ENCODE measurements around the gene ZC3H4. TPM values are rescaled to one million over a fixed set of nuclear protein-coding genes. Genes with fewer than 3 reads are reported as not detected.

ZC3H4 gene
- 25.0 TPM for polyA plus RNA-seq (2013, experiment 1 of 2; ENCODE audit: insufficient read length)
- polyA plus RNA-seq (2013, experiment 2 of 2; ENCODE audit: insufficient read length), result 25.6 TPM

DNA sequence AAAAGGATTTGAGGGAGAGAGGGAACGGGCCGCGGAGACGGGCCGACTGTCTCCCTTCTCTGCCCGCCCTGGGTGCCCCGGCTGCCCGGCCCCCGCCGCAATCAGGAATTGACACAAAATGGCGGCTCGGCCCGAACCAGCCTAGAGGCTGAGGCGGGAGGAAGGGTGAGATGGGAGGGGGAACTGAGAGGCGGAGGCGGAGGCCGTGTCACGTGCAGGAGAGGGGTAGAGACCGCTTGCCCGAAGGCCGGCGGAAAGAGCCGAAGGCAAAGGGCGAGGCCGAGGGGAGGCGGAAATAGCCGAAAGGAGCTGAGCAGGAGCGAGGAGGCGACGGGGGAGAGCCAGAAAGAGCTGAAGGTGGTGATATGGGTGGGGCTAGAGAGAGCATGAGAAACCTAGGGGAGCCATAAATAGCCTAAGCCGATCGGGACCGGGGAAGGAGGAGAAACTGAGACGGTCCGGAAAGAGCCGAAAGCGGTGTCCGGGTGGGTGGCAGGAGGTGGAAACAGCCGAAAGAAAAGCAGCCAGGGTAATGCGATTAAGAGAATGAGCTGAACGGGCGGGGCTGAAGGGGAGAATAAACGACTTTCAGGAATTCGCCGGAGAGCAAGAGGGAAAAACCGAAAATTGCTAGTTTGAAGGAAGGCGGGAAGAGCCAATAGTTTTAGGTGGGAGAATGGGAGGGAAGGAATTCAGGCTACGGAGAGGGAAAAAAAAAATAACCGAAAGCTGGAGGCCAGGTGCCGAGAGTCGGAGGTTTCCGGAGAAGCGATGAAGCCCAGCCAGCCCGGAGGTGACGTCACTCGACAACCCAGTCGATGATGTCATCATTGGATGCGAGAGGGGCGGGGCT, at the start of gene ZC3H4:
Gene ZC3H4, minus strand, starts transcription at position 780 of the 853 bp plus-strand sequence. CDS start 1,192 bp downstream, outside the sequence.
- DNase-seq, result peak; percentile 100

DNA sequence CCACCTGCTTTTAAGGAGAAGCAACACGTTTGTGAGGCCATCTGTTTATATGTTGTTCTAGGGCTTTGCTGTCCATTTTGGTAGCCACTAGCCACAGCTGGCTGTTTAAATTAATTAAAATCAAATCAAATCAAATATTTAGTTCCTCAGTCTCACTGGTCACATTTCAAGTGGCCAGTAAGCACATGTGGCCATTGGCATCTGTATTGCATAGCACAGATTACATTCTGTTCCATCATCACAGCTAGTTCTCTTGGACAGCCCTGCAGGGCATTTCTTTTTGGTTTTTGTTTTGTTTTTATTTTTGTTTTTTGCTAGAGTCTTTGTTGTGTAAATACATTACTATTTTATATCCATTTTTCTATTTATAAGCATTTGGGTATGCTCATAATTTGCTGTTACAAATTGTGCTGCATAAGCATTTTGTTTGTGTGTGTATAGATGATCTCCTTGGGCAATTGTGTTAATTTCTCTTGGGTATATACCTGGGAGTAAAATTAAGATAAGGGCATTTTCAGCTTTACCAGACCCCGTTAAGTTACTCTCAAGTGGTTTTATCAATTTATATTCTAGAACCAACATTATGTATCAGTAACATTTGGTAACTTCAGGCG, 48.4 kb upstream of the ZC3H4 start:
- no peak for DNase-seq

DNA sequence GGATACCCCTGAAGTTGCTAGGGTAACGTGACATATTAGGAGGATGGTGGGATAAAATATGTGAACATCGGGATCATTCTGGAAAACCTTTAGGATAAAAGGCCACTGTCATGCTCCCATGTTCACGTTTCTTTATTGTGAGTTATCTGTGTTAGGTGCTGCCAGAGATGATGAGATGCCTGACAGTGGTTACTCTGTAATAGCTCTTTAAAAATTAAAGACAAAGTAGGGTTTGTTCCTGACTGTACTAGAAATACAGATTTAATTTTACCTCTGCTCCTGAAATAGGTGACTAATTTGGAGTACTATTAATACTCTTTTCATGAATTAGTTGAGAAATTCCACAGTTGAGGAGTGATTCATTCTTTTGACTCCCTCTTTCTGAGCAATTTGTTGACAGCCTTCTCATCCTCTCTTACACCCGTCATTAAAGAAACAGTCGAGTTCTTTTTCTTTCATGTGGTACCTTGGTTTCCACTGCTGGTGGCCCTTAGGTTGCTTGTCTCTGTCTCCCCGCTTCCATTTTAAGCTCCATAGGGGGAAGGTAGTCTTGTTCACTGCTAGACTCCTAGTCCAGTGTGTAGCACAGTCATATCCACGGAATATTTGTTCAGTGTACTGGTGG, 45.4 kb upstream of the ZC3H4 start:
- peak; percentile 55 for DNase-seq

DNA sequence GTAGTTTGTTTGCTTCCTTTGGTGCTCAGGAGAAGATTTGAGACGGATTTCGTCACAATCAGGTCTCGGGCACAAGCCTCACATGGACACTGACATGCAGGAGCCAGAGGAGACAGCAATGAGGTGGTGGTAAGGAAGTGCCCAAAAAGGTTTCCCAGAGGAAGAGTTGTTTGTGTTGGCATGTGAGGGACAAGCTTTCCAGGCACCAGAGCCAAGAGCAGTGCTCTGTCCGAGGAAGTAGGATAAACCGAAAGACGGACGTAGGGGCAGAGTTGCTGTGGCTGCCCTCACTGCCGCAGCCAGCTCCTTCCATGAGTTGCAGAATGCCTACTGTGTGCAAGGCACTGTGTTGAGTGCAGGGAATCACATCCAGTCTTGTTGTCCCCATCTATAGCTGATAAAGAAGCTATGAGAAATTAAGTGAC, 44.8 kb upstream of the ZC3H4 start:
- no peak for DNase-seq

DNA sequence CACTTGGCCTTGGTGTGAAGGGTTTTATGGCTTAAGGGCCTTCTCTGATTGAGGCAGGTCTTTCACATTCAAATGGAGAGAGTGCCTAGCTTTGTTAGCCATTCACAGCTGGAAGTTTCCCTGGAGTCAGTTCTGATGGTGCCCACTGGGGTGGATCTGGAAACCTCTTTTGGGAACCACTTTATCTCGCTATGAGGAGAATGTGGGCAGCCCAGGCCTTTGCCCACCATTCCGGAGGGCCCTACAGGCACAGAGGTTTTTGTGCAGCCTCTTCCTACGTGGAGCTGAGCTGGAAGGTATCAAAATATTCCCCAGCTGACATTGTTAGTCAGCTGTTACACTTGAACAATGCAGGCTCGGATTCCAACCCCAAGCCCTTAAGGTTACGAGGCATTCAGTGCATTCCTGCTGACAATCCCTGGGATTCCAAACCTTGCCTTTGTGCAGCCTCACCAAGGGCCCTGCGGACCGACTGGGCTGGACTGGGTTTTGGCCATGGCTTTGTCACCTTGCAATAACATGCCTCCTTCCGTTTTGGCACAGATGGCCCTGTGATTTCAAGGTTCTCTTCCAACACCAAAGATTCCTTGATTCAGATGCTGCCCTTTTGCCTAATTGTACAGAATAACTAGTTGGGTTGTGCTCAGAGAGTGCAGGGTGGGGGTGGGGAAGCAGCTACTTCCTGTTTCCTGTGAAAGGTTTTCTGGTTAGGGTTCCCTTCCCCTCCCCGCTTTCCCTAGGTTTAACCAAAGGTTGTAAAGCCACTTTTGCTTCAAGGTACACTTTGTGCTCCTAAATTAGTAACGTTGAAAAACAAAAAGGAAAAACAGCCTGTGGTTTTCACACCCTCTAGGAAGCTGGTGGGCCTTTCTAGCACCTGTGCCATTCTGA, 44.1 kb upstream of the ZC3H4 start:
- DNase-seq, result peak; percentile 67

DNA sequence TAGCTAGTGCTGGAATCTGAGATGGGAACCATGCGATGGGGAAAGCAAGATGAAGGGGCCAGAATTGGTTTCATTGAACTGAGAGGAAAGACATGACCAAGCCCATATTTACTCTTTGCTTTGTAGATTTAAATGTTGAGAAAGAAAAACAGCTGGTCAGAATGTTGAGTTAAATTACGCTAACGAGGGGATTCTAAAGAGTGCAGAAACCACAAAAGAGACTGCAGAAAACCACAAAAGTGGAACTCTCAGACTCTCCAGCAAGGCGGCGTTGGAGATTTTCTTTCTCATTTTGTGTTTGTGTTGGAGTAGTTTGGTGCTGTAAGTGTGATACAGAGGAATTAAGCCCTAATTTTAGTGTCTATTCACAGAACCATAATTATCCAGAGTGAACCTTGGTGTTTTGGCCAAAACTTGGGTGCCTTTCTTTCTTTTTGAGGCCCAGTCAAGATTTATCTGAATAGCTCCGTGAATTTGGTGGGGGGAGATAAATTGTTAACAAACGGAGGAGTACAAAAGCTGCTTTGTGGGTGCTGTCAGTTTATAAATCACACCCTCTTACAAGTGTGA, 43.4 kb upstream of the ZC3H4 start:
- DNase-seq, result peak; percentile 33

DNA sequence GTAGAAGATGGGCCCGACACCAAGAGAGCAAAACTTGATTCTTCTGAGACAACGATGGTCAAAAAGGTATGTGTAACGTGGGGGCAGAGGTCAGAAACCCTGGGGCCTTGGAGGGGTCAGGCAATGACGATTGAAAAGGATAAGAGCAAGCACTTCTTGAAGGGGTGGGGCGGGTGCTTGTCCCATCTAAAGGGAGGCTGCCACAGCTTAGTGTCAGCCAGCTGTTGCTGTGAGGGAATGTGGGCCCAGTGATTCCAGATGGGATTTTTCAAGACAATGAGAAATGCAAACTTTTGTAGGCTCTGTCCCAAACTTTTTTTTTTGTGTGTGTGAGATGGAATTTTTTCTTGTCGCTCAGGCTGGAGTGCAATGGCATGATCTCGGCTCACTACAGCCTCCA, 41.6 kb upstream of the ZC3H4 start:
- DNase-seq, result peak; percentile 31

DNA sequence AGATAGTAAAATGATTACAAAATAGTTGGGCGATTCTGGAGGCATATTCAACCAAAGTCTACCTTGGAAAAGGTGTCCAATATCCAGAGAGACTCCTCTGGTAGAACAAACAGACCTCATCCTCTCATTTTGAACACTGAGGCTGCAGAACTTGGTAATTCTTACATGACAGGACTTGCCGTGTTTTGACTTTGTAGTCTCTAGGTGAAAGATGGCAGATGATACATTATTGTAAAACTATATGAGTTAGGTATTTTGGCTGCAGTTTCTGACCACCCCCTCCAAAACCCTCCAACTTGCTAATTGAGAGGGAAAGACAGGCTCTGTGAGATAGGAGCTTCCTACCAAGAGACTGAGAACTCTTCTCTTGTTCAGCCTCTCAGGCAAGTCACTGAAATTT, 39.7 kb upstream of the ZC3H4 start:
- DNase-seq, result no peak

DNA sequence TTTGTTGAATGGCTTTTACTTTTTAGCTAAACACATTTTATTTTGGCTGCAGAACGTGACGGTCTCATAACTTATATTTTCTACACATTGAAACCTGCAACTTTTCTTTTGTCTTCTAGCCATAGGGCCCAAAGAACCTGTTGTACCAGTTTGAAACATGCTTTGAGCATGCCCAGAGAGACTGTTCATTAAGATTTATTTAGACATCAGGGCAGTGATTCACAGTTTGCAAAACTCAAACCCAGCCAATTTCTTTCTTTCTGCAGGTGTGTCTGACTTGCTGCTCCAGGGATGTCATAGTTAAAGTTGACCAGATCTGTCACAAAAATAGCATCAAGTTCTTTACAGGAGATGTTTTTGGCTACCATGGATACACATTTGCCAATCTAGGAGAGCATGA, 39.1 kb upstream of the ZC3H4 start:
- no peak for DNase-seq

DNA sequence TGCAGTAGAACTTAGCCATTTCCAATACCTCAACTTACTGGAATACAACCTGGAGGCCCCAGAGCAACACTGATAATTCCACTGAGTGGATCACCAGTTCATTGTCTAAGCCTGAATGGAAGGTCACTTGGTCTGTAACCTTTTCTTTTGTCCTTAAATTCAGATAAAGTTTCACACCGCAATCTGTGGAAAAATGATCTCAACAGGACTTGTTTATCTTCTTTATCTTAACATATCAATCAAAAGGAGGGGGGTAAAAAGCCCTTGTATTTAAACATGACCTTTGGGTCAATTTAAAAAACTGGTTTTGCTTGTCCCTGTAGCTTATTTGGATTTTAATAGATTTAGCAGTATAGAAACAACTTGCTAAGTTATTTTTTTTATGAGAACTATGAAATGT, 38.6 kb upstream of the ZC3H4 start:
- no peak for DNase-seq

DNA sequence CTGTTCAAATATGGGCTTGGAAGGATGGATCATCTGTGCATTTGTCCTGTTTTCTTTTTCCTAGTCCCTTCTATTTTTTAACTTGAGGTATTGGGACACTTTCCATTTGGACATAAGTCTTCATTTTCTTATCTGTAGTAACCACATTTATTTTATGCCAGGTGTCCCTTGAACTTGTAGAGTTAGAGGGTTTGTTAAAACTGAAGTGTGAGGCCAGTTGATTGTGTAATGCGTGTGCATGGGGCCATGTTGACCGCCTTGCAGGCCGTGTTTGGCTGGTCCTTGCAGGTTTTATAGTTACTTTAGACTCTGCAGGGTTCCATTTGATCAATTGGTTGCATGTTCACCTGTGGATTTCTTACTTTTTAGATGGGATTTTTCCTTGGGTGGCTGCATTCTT, 38.1 kb upstream of the ZC3H4 start:
- DNase-seq, result no peak

DNA sequence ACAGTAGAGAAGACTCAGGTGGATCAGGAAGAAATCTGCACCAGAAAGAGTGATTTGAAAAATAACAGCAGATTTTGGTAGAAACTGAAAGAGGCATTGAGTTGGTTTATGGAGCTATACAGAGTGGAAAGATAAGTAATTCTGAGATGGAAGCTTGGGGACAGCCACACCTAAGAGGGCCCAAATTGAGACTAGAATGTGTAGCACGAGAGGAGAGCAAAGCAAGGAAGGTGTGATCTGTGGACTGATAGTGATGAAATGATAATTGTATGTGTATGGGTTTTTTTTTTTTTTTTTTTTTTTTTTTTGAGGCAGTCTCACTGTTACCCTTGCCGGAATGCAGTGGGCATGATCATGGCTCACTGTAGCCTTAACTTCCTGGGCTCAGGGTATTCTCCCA, 33.3 kb upstream of the ZC3H4 start:
- DNase-seq, result no peak

DNA sequence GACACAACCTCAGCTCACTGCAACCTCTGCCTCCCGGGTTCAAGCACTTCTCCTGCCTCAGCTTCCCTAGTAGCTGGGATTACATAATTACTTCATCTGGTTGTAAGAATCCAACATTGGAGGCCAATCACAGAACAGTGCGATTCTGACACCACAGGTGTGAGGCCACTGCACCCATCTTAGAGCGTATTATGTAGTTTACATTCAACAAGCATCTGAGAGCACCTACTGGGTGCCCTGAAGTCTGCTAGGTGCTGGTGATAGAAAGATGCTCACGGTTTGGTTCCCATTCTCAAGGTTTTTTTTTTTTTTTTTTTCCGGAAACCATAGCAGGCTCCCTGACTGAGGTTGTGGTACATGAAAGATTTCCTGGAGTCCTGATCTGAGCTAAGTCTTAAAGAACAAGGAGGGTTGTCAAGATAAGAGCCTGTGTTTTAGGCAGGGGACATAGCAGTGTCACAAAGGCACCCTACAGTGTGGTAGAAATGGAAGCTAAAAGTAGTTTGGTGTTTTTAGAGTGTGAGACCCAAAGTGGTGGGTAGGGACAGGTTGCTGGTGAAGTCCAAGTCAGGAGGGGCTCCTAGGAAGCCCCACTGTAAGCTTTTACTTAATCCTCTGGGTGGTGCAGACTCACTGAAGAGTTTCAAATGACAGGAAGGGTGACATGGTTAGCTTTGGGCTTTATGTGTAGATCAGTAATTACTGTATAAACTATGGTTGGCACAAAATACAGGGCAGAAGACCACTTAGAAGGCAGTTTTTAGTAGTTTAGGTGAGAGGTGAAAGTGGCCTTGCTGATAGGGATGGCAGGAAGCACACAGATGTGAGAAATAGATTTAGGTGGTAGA, 32.3 kb upstream of the ZC3H4 start:
- no peak for DNase-seq

DNA sequence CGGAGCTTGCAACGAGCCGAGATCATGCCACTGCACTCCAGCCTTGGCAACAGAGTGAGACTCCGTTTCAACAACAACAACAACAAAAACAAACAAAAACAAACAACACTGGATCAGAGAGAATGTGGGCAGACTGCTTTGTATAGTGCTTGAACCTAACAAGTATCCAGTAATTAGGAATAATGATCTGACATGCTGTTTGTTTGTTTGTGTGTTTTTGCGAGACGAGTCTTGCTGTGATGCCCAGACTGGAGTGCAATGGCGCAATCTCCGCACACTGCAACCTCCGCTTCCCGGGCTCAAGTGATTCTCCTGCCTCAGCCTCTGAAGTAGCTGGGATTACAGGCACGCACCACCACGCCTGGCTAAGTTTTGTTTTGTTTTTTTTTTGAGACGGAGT, 31.1 kb upstream of the ZC3H4 start:
- DNase-seq, result no peak

DNA sequence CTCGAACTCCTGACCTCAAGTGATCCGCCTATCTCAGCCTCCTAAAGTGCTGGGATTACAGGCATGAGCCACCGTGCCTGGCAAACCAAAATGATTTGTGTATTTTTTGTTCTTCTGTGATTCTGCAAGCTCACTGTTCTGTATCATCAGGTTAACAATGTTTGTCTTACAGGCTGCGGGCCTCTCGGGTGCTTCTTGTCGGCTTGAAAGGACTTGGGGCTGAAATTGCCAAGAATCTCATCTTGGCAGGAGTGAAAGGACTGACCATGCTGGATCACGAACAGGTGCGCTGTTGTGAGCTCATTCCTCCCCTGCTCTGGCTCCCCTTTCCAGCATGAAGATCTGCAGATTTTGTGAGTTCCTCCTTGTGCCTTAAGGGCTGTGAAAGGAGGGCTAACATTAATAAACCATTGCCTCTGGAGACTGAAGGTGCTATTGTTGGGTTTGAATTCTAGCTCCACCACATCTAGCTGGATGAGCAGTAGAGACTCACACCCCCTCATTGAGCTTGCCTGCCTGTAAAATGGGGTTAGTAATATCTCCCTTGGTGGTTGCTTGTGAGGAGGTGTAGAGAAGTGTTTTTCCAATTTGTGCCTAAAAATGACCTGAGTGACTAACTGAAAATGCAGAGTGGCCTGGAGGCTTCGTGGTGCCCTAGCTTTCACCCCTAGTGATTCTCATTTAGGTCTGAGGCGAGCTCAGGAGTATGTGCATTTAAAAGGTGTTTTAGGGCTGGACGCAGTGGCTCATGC, 29.9 kb upstream of the ZC3H4 start:
- DNase-seq, result no peak

DNA sequence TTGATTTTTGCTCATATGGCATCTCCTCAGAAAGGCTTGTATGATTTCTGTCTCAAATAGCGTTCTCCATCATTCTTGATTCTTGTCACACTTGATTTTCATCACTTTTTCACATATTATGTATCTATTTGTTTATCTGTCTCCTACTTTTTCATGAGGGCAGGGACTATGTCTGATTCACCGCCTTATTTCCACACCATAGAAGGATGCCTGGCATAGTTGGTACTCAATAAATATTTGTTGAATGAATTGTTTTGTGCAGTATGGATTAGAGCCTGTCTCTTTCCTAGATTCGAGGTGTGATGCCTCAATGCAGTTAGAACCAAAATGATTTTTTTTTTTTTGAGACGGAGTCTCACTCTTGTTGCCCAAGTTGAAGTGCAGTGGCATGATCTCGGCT, 29.2 kb upstream of the ZC3H4 start:
- DNase-seq, result peak; percentile 27

DNA sequence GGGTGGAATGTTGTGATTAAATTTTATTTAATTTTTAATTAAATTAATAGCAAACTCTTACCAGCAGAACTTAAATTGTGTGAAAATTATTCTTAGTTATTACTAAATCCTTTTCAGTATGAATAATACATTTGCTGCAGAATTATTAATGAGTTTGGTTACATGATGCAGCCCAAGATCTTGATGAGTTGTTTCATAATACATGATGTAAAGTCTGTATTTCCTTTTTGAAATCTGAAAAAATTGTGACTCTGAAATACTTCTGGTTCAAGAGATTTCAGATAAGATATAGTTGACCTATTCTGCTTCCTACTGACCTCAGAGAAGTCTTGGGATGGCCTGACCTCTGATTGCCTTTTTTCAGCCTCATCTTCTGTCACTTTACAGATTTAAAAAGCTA, 28.1 kb upstream of the ZC3H4 start:
- DNase-seq, result no peak

DNA sequence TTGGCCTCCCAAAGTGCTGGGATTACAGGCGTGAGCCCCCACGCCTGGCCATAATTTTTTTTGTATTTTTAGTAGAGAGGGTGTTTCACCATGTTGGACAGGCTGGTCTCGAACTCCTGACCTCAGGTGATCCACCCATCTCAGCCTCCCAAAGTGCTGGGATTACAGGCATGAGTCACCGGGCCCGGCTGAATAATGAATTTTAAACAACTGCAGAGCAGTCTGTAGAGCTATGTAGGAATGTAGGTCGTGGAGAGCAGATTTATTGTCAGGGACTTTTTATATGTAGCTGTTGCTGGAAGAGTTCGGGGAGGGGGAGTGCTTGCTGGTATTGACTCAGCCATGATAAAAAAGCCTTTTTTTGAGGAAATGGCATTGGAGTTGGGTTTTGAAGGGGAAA, 27.7 kb upstream of the ZC3H4 start:
- peak; percentile 68 for DNase-seq

DNA sequence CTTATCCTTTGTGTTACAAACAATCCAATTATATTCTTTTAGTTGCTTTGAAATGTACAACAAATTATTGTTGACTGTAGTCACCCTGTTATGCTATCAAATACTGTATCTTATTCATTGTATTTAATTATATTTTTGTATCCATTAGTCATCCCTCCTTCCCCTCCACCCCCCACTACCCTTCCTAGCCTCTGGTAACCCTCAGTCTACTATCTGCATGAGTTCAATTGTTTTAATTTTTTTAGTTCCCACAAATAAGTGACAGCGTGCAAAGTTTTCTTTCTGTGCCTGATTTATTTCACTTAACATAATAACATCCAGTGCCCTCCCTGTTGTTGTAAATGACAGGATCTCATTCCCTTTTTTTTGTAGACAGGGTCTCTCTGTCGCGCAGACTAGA, 21.6 kb upstream of the ZC3H4 start:
- DNase-seq, result no peak

DNA sequence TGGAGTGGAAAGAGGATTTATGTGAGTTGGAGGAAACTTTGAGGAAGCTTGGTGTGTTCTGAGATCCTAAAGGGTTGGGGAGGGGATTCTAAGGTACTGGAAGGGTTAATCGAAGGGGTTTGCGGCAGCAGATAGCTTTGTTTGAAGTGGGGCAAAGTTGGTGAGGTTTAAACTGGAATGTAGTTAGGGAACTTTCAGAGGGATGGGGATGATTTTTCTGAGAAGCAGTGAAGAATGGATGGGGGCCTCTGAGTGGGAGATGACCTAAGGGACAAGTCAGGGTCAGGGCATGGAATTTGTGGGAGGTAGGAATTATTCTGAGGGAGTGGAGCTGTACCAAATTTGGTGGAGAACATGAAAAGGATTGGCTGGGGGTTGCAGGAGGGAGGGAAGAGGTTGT, 21.0 kb upstream of the ZC3H4 start:
- DNase-seq, result no peak

Measured in fibroblast of skin of scalp (primary cell).